ENCODE measurements around the gene TTC28.
"Not testable (repeated sequence)": the region's sequence is repeated elsewhere in the genome, so short reads cannot be mapped to it uniquely, and the experiment has no call there.

The TTC28 gene

DNA sequence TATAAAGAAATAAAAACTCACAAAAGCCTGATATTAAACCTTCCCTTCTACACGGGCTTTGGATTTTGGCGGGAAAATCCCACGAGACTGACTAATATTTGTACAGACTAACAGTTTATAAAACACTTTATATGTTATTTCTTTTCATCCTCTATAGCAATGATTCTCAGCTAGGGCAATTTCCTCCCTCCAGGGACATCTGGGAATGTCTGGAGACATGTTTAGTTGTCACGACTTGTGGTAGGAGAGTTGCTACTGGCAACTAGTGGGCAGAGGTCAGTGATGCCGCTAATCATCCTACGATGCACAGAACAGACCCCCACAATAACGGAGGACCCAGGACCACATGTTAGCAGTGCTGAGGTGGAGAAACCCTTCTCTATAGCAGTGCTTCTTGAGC, 455.8 kb downstream of the TTC28 start:
- POLR2A ChIA-PET: no interaction called here
- no peak for DNase-seq (ENCODE audit: extremely low spot score)
- TF ChIP-seq, protein P1, sequence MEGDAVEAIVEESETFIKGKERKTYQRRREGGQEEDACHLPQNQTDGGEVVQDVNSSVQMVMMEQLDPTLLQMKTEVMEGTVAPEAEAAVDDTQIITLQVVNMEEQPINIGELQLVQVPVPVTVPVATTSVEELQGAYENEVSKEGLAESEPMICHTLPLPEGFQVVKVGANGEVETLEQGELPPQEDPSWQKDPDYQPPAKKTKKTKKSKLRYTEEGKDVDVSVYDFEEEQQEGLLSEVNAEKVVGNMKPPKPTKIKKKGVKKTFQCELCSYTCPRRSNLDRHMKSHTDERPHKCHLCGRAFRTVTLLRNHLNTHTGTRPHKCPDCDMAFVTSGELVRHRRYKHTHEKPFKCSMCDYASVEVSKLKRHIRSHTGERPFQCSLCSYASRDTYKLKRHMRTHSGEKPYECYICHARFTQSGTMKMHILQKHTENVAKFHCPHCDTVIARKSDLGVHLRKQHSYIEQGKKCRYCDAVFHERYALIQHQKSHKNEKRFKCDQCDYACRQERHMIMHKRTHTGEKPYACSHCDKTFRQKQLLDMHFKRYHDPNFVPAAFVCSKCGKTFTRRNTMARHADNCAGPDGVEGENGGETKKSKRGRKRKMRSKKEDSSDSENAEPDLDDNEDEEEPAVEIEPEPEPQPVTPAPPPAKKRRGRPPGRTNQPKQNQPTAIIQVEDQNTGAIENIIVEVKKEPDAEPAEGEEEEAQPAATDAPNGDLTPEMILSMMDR (IDR thresholded peaks at IDR 0.05; ENCODE audit: control extremely low read depth, extremely low read depth, low read depth, missing control alignments): no peak
- CTCF ChIA-PET: no interaction called here

DNA sequence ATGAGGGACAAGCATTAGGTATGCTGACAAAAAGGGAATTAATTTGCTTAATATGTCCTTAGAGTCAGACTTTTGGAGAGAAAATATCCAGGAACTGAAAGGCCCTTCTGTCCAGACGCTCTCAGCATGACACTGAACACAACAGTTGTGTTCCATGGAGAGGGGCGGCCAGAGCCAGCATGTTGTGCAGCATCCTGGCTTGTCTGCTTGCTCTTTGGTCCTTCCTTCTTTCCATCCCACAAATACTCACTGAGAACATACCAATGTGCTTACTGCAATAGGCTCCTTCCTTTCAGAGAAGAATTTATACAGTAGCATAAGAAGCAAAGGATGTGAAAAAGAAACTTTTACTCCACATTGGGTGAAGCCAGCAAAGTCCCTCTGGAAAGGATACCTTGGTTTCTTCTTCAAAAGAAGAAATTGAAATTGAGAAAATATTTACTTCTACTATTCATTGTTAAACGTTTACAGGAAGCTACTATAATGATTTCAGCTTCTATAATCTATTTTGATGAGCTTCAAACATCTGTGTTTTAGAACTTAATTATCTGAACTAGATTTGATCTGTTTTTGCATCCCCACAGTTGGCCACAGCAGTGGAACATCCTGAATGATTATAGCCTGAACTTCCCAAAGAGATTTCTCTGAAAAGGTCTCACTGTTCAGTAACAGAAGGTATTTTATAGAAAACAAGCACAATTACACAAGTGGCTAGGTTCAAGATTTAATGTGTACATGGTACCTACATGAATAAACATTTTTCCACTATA, 456.5 kb downstream of the TTC28 start:
- TF ChIP-seq, protein P1 (IDR thresholded peaks at IDR 0.05; ENCODE audit: control extremely low read depth, extremely low read depth, low read depth, missing control alignments): no peak
- CTCF ChIA-PET: no interaction called here
- POLR2A ChIA-PET: no interaction called here
- no peak for DNase-seq (ENCODE audit: extremely low spot score)

DNA sequence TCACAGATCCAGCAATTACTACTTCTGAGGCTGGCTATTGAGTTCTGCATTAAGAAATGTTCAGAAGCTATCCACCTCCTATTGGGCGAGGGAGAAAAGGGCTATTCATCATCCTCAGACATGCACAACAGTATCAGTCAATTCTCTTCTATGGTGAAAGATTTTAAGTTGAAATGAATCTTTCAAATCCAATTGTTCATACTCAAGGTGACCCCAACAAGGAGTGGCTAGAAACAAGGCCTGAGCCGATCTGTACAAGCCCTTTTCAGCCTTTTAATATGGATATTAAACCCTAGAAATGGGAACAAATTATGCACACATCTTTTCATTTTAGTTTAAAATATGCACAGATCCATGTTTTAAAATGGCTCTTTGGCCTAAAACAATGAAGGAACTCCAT, 457.1 kb downstream of the TTC28 start:
- POLR2A ChIA-PET: no interaction called here
- TF ChIP-seq, protein P1 (IDR thresholded peaks at IDR 0.05; ENCODE audit: control extremely low read depth, extremely low read depth, low read depth, missing control alignments): no peak
- CTCF ChIA-PET: interaction anchor here (1.0 kb wide), 1 partner anchor 14 kb away, joined by 3 read pairs; no protein-coding TSS in a partner anchor
- DNase-seq (ENCODE audit: extremely low spot score): no peak

DNA sequence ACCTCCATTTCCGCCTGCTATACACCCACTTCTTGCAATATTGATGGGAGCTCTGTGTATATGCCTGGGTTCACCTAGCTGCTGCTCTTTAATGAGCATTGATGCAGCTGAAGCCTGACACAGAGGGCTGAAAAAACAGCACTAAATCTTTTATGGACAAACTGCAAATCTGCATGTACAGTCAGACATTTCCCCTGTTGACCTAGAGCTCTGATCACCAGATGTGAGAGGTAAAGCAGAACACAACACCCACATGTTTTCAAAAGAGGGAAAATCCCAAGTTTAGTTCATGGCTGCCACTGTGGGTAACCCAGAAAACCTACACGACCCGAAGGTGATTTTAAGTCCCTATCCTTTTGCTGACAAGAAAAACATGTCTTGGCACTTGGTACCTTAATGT, 457.6 kb downstream of the TTC28 start:
- TF ChIP-seq, protein P1 (IDR thresholded peaks at IDR 0.05; ENCODE audit: control extremely low read depth, extremely low read depth, low read depth, missing control alignments): no peak
- ChIA-PET POLR2A (no interaction called here), CTCF (interaction anchor here (1.0 to 1.1 kb wide), 2 partner anchors 14 to 16 kb away, joined by 3 read pairs; no protein-coding TSS in a partner anchor)
- peak; percentile 14 for DNase-seq (ENCODE audit: extremely low spot score)

DNA sequence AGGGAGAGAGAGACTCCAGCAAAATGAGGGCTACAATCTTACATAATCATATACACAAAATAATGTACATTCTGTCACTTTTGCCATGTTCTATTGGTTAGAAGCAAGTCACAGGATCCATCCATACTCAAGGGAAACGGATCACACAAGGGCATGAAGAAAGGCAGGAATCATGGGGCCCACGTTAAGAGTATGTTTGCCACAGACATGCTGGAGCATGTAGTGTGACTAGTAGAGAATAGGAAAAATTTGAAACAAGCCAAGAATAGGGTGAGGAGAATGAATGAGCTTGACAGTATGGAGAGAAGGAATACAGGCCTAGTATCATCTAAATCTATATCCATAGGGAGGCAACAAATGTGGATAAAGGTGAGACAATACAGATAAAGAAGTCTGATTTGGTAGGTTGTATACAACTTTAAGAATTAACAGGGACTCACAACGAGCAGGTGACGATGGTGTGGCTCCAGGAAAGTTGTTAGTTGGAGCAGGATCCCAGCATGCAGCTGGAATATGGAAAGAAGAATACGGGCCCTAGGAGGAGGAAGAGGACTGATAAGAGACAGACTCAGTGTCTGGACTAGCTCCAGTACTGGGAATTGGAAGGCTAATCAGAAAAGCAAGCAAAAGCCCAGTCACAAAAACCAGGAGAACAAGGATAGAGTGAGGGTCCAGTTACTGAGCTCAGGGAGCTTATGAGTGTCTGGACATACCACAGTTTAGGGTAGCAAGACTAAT, 458.8 kb downstream of the TTC28 start:
- no peak for DNase-seq (ENCODE audit: extremely low spot score)
- ChIA-PET CTCF (interaction anchor here (0.8 to 1.7 kb wide), 6 partner anchors 8 to 608 kb away, joined by 3 to 5 read pairs (median 3); no protein-coding TSS in a partner anchor), POLR2A (no interaction called here)
- TF ChIP-seq, protein P1 (IDR thresholded peaks at IDR 0.05; ENCODE audit: control extremely low read depth, extremely low read depth, low read depth, missing control alignments): no peak

DNA sequence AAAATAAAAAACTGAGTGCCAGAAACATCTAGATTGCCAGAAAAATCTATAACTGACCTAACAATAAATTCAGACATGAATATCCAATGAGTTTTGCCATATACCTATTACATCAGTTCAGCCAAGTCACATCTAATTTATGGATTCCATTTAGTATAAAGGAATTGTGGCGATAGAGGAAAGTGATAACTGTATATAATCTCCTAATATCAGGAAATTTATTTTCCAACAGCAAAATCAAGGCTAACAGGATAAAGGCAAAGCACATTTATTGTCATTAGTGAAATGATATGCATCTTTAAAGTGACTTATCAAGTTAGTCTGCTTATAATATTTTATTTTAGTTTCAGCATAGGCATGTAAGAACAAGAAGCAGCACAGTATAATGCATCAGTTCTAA, 462.4 kb downstream of the TTC28 start:
- ChIA-PET POLR2A (no interaction called here), CTCF (no interaction called here)
- DNase-seq (ENCODE audit: extremely low spot score): no peak
- TF ChIP-seq, protein P1 (IDR thresholded peaks at IDR 0.05; ENCODE audit: control extremely low read depth, extremely low read depth, low read depth, missing control alignments): no peak

DNA sequence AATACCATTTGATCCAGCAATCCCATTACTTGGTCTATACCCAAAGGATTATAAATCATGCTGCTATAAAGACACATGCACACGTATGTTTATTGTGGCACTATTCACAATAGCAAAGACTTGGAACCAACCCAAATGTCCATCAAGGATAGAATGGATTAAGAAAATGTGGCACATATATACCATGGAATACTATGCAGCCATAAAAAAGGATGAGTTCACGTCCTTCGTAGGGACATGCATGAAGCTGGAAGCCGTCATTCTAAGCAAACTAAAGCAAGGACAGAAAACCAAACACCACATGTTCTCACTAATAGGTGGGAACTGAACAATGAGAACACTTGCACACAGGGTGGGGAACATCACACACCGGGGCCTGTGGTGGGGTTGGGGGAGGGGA, 464.9 kb downstream of the TTC28 start:
- DNase-seq (ENCODE audit: extremely low spot score); POLR2A ChIA-PET; CTCF ChIA-PET: not testable (repeated sequence)

DNA sequence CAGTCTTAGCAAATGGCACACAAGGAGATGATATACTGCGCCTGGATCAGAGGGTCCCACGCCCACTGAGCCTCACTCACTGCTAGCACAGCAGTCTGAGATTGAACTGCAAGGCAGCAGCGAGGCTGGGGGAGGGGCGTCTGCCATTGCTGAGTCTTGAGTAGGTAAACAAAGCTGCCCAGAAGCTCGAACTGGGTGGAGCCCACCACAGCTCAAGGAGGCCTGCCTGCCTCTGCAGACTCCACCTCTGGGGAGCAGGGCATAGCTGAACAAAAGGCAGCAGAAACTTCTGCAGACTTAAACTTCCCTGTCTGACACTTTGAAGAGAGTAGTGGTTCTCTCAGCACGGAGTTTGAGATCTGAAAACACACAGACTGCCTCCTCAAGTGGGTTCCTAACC, 470.2 kb downstream of the TTC28 start:
- DNase-seq (ENCODE audit: extremely low spot score); POLR2A ChIA-PET: not testable (repeated sequence)
- CTCF ChIA-PET: interaction anchor here (1.5 kb wide), 1 partner anchor 27 kb away, joined by 3 read pairs; no protein-coding TSS in a partner anchor

Measured in GM10248 (cell line).